HEK293 (cell line): Measurements from ENCODE around the gene CLPSL2.

Source experiments
- CTCF ChIA-PET: fragments of 350-600 bp; formaldehyde crosslinking; extraction: SDS; loops from one replicate; lab custom pipeline; 2021; ENCODE audit warnings: antibody characterized with exemption; lab: Yijun Ruan, JAX
- POLR2A ChIA-PET: fragments of 300-600 bp; formaldehyde crosslinking; extraction: SDS; loops from one replicate; lab custom pipeline; 2020; ENCODE audit warnings: antibody characterized with exemption, inconsistent platforms; lab: Yijun Ruan, JAX
- H3K27ac ChIP-seq: fragments of 200-500 bp; sonication (Bioruptor generic); 2 replicates; pipeline ENCODE4 v1.5.1; 2014; ENCODE audit warnings: low read depth, low read length, control low read depth, inconsistent platforms; ENCODE audit errors: extremely low read depth
- H3K36me3 ChIP-seq, 2 experiments: fragments of 200-500 bp in 1 of 2; sonication (Bioruptor generic) in 1 of 2; 1 replicate in 1 of 2; 2 replicates in 1 of 2; pipeline ENCODE4 v1.5.1; 2014 to 2017; ENCODE audit warnings: inconsistent platforms in 2 of 2, low read length in 2 of 2; ENCODE audit not compliant: control insufficient read depth in 2 of 2, insufficient read depth in 1 of 2
- H3K4me1 ChIP-seq: fragments of 200-500 bp; sonication (Bioruptor generic); 2 replicates; pipeline ENCODE4 v1.5.1; 2014; ENCODE audit warnings: mild to moderate bottlenecking, low read length, inconsistent platforms; ENCODE audit not compliant: control insufficient read depth, insufficient read depth
- H3K4me3 ChIP-seq: 2 replicates; pipeline ENCODE4 v1.5.1; 2011; ENCODE audit warnings: low read depth, mild to moderate bottlenecking, control low read depth, low read length, moderate library complexity
- H3K9me3 ChIP-seq: fragments of 200-500 bp; sonication (Bioruptor generic); 2 replicates; pipeline ENCODE4 v1.5.1; 2014; ENCODE audit warnings: low read depth, low read length, inconsistent platforms; ENCODE audit not compliant: control insufficient read depth, insufficient read depth
- AEBP2 ChIP-seq: fragments of 450-650 bp; formaldehyde crosslinking; IDR thresholded peaks from 2 replicates; pipeline ENCODE4 v1.5.1; 2016; ENCODE audit warnings: missing biosample characterization, missing genetic modification characterization, borderline replicate concordance
- EGR2 ChIP-seq: fragments of 450-650 bp; formaldehyde crosslinking; IDR thresholded peaks from 2 replicates; pipeline ENCODE4 v1.5.1; 2016; ENCODE audit warnings: low read depth, missing biosample characterization, missing genetic modification characterization
- FEZF1 ChIP-seq: fragments of 450-650 bp; formaldehyde crosslinking; IDR thresholded peaks from 2 replicates; pipeline ENCODE4 v1.5.1; 2016; ENCODE audit warnings: missing biosample characterization, missing genetic modification characterization
- HOXD13 ChIP-seq: sonication (generic); formaldehyde crosslinking; IDR thresholded peaks from 2 replicates; pipeline ENCODE4 v1.8.0; 2022; ENCODE audit warnings: missing genetic modification reagents, borderline replicate concordance
- OSR2 ChIP-seq: fragments of 450-650 bp; formaldehyde crosslinking; IDR thresholded peaks from 2 replicates; pipeline ENCODE4 v1.5.1; 2016; ENCODE audit warnings: missing biosample characterization, missing genetic modification characterization
- SCRT2 ChIP-seq: fragments of 450-650 bp; formaldehyde crosslinking; IDR thresholded peaks from 2 replicates; pipeline ENCODE4 v1.5.1; 2016; ENCODE audit warnings: missing biosample characterization, missing genetic modification characterization
- SETDB1 ChIP-seq: IDR thresholded peaks from one replicate; pipeline ENCODE4 v1.6.1; 2017; ENCODE audit warnings: mild to moderate bottlenecking, low read length, moderate library complexity, mixed read lengths; ENCODE audit not compliant: insufficient read length
- SP7 ChIP-seq: fragments of 450-650 bp; formaldehyde crosslinking; IDR thresholded peaks from 2 replicates; pipeline ENCODE4 v1.5.1; 2016; ENCODE audit warnings: missing biosample characterization, missing genetic modification characterization
- YY2 ChIP-seq: fragments of 450-650 bp; formaldehyde crosslinking; IDR thresholded peaks from 2 replicates; pipeline ENCODE4 v1.5.1; 2016; ENCODE audit warnings: missing biosample characterization, missing genetic modification characterization
- ZIC2 ChIP-seq: fragments of 450-650 bp; formaldehyde crosslinking; IDR thresholded peaks from 2 replicates; pipeline ENCODE4 v1.5.1; 2016; ENCODE audit warnings: missing biosample characterization, missing genetic modification characterization
- ZNF16 ChIP-seq: fragments of 450-650 bp; formaldehyde crosslinking; IDR thresholded peaks from 2 replicates; pipeline ENCODE4 v1.5.1; 2016; ENCODE audit warnings: low read depth, missing biosample characterization, missing genetic modification characterization
- ZNF169 ChIP-seq: fragments of 450-650 bp; formaldehyde crosslinking; IDR thresholded peaks from 2 replicates; pipeline ENCODE4 v1.5.1; 2016; ENCODE audit warnings: missing biosample characterization, missing genetic modification characterization
- ZNF24 ChIP-seq: fragments of 450-650 bp; formaldehyde crosslinking; IDR thresholded peaks from 2 replicates; pipeline ENCODE4 v1.5.1; 2016; ENCODE audit warnings: missing biosample characterization, missing genetic modification characterization
- ZNF341 ChIP-seq: fragments of 450-650 bp; formaldehyde crosslinking; IDR thresholded peaks from 2 replicates; pipeline ENCODE4; 2016; ENCODE audit warnings: low read depth, missing biosample characterization, missing genetic modification characterization
- ZNF449 ChIP-seq: fragments of 450-650 bp; formaldehyde crosslinking; IDR thresholded peaks from 2 replicates; pipeline ENCODE4 v1.5.1; 2017; ENCODE audit warnings: missing biosample characterization, mild to moderate bottlenecking, missing genetic modification characterization, moderate library complexity
- ZNF514 ChIP-seq: fragments of 450-650 bp; formaldehyde crosslinking; IDR thresholded peaks from 2 replicates; pipeline ENCODE4 v1.5.1; 2016; ENCODE audit warnings: missing biosample characterization, missing genetic modification characterization
- ZNF544 ChIP-seq: fragments of 450-650 bp; formaldehyde crosslinking; IDR thresholded peaks from 2 replicates; pipeline ENCODE4 v1.5.0; 2017; ENCODE audit warnings: missing biosample characterization, missing genetic modification characterization
- ZNF623 ChIP-seq: fragments of 450-650 bp; formaldehyde crosslinking; IDR thresholded peaks from 2 replicates; pipeline ENCODE4 v1.5.1; 2016; ENCODE audit warnings: missing biosample characterization, missing genetic modification characterization
- TF ChIP-seq, protein P1 (sequence below): fragments of 450-650 bp; IDR thresholded peaks from 2 replicates; pipeline ENCODE4 v1.5.1; 2018; ENCODE audit warnings: missing biosample characterization, missing genetic modification characterization
- TF ChIP-seq, protein P2 (sequence below): fragments of 450-650 bp; formaldehyde crosslinking; IDR thresholded peaks from 2 replicates; pipeline ENCODE4 v1.5.1; 2017; ENCODE audit warnings: missing biosample characterization, missing genetic modification characterization
- TF ChIP-seq, protein P3 (sequence below): fragments of 450-650 bp; formaldehyde crosslinking; IDR thresholded peaks from 2 replicates; pipeline ENCODE4 v1.5.1; 2016; ENCODE audit warnings: missing biosample characterization, missing genetic modification characterization

Gene CLPSL2

GRCh38 chr6:35796236-35796635, 19.8 kb downstream of the CLPSL2 start (continued):
- TF ChIP-seq AEBP2 (tag by site-specific recombination), result no peak
- no peak for TF ChIP-seq SETDB1
- TF ChIP-seq FEZF1 (tag by site-specific recombination), result no peak
- TF ChIP-seq SP7 (tag by site-specific recombination), result no peak
- TF ChIP-seq ZNF341 (tag by site-specific recombination), result no peak
- TF ChIP-seq EGR2, result no peak

DNA sequence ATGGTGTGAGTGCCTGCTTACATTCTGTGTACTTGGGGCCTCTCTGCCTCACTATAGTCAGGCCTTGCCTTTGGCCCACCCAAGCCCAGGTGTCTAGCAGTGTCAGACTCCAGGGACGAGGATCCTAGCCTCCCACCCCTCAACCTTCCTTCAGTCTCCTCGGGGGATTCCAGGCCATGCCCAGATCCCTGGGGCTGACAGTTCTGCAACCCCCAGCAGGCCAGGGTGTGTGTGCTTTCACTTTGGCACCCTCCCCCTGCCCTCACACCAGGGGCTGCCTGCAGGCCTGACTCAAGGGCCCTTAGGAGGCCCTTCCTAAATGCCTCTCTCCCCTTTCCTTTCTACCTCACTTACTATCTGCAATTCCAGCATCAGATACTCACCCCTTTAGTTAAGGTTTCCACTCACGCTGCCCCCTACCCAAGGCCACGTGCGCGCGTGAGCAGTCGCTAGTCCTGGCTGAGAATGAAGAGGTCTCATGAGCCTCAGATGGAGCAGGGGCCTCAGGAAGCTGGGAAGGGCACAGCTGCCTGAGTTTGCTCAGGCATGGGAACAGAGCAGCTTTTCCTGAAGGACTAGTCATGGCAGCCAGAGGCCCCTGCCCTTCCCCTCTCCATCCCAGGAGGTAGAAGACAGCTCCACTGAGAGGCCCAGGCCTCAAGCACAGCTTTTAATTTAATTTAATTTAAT, 21.6 kb downstream of the CLPSL2 start:
- CTCF ChIA-PET, result interaction anchor here (1.0 kb wide), 1 partner anchor 297 kb away, joined by 3 read pairs; no protein-coding TSS in a partner anchor
- no peaks in the 10 kb centered on the region for H3K4me1 ChIP-seq
- POLR2A ChIA-PET, result no interaction called here
- TF ChIP-seq ZIC2 (tag by site-specific recombination) (peak; percentile 71), ZNF16 (tag by site-specific recombination) (no peak), ZNF544 (tag by site-specific recombination) (no peak), ZNF24 (tag by site-specific recombination) (no peak)
- no peak overlapping the region for H3K27ac ChIP-seq
- no peak overlapping the region for H3K4me3 ChIP-seq
- H3K9me3 ChIP-seq, result no peaks in the 10 kb centered on the region
- H3K36me3 ChIP-seq, result no peaks in the 10 kb centered on the region

- TF ChIP-seq HOXD13 (no peak), YY2 (tag by site-specific recombination) (no peak), ZNF169 (no peak), ZNF449 (no peak), ZNF623 (tag by site-specific recombination) (no peak), OSR2 (tag by site-specific recombination) (no peak), ZNF514 (no peak), SCRT2 (tag by site-specific recombination) (no peak)
- TF ChIP-seq, protein P1, sequence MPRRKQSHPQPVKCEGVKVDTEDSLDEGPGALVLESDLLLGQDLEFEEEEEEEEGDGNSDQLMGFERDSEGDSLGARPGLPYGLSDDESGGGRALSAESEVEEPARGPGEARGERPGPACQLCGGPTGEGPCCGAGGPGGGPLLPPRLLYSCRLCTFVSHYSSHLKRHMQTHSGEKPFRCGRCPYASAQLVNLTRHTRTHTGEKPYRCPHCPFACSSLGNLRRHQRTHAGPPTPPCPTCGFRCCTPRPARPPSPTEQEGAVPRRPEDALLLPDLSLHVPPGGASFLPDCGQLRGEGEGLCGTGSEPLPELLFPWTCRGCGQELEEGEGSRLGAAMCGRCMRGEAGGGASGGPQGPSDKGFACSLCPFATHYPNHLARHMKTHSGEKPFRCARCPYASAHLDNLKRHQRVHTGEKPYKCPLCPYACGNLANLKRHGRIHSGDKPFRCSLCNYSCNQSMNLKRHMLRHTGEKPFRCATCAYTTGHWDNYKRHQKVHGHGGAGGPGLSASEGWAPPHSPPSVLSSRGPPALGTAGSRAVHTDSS (tag by site-specific recombination), result no peak
- TF ChIP-seq, protein P2, sequence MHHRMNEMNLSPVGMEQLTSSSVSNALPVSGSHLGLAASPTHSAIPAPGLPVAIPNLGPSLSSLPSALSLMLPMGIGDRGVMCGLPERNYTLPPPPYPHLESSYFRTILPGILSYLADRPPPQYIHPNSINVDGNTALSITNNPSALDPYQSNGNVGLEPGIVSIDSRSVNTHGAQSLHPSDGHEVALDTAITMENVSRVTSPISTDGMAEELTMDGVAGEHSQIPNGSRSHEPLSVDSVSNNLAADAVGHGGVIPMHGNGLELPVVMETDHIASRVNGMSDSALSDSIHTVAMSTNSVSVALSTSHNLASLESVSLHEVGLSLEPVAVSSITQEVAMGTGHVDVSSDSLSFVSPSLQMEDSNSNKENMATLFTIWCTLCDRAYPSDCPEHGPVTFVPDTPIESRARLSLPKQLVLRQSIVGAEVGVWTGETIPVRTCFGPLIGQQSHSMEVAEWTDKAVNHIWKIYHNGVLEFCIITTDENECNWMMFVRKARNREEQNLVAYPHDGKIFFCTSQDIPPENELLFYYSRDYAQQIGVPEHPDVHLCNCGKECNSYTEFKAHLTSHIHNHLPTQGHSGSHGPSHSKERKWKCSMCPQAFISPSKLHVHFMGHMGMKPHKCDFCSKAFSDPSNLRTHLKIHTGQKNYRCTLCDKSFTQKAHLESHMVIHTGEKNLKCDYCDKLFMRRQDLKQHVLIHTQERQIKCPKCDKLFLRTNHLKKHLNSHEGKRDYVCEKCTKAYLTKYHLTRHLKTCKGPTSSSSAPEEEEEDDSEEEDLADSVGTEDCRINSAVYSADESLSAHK, result no peak
- TF ChIP-seq, protein P3, sequence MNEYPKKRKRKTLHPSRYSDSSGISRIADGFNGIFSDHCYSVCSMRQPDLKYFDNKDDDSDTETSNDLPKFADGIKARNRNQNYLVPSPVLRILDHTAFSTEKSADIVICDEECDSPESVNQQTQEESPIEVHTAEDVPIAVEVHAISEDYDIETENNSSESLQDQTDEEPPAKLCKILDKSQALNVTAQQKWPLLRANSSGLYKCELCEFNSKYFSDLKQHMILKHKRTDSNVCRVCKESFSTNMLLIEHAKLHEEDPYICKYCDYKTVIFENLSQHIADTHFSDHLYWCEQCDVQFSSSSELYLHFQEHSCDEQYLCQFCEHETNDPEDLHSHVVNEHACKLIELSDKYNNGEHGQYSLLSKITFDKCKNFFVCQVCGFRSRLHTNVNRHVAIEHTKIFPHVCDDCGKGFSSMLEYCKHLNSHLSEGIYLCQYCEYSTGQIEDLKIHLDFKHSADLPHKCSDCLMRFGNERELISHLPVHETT (tag by site-specific recombination), result no peak
- ChIA-PET POLR2A (no interaction called here), CTCF (interaction anchor here (0.6 to 1.2 kb wide), 2 partner anchors 40 to 275 kb away, joined by 3 read pairs; no protein-coding TSS in a partner anchor)
- no peaks in the 10 kb centered on the region for H3K36me3 ChIP-seq
- H3K27ac ChIP-seq, result no peak overlapping the region
- H3K4me1 ChIP-seq, result no peaks in the 10 kb centered on the region
- no peak overlapping the region for H3K4me3 ChIP-seq
- H3K9me3 ChIP-seq, result no peaks in the 10 kb centered on the region
These were observed 22.3 kb downstream of the CLPSL2 start for GRCh38 chr6:35798706-35799105.
